ES-I3 (cell line): ENCODE results near the gene MYL12B.

ENCODE experiments used
- H3K36me3 ChIP-seq: 2 replicates; pipeline ENCODE4 v1.6.1; 2013; ENCODE audit warnings: mild to moderate bottlenecking, low read length, control low read depth, moderate library complexity; ENCODE audit not compliant: insufficient read depth
- H3K4me1 ChIP-seq: 2 replicates; pipeline ENCODE4 v1.6.1; 2013; ENCODE audit warnings: mild to moderate bottlenecking, control low read depth, low read length; ENCODE audit not compliant: insufficient read depth
- H3K9ac ChIP-seq: 2 replicates; pipeline ENCODE4 v1.6.1; 2013; ENCODE audit warnings: low read depth, mild to moderate bottlenecking, low read length, moderate library complexity
- H3K9me3 ChIP-seq: 2 replicates; pipeline ENCODE4 v1.6.1; 2013; ENCODE audit warnings: mild to moderate bottlenecking, low read length, moderate library complexity; ENCODE audit not compliant: control insufficient read depth, insufficient read depth

The MYL12B gene

GRCh38 chr18:3225588-3225987 lies 36.3 kb upstream of the MYL12B start:
- Histone ChIP-seq H3K36me3 (no peaks in the 10 kb centered on the region), H3K4me1 (no peaks in the 10 kb centered on the region), H3K9ac (no peak overlapping the region), H3K9me3 (no peaks in the 10 kb centered on the region)

DNA sequence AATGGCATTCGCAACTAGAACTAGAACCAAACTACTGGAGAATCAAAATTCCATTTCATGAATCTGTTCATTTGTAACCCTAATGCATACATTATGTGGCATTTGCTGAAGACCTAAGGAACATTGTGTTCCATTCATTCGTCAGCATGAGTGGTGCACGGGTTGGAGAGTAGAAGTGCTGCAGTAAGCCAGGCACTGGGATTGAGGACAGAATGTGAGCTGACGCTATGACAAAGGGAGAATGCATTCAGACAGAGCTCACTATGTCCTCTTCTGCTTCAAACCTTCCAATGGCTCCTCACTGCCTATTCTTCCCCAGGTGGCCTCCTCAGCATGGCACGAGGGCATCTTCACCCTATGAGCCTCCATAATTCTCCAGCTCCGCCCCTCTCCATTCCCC lies 35.9 kb upstream of the MYL12B start:
- H3K4me1 ChIP-seq, result 0 out of 2 replicates have a peak, but pooled peaks cover under 1% of the 10 kb centered on the region
- no peaks in the 10 kb centered on the region for H3K36me3 ChIP-seq
- H3K9ac ChIP-seq, result no peak overlapping the region
- H3K9me3 ChIP-seq, result no peaks in the 10 kb centered on the region

GRCh38 chr18:3230401-3231334 lies 31.3 kb upstream of the MYL12B start:
- no peak overlapping the region for H3K9ac ChIP-seq
- no peaks in the 10 kb centered on the region for H3K9me3 ChIP-seq
- H3K4me1 ChIP-seq, result 0 out of 2 replicates have a peak, but pooled peaks cover 3% of the 10 kb centered on the region
- no peaks in the 10 kb centered on the region for H3K36me3 ChIP-seq

- H3K4me1 ChIP-seq, result 0 out of 2 replicates have a peak, but pooled peaks cover 3% of the 10 kb centered on the region
- H3K9ac ChIP-seq, result no peak overlapping the region
- H3K9me3 ChIP-seq, result 0 out of 2 replicates have a peak, but pooled peaks cover 6% of the 10 kb centered on the region
- no peaks in the 10 kb centered on the region for H3K36me3 ChIP-seq
Observed at GRCh38 chr18:3233004-3233403, 28.9 kb upstream of the MYL12B start.

DNA sequence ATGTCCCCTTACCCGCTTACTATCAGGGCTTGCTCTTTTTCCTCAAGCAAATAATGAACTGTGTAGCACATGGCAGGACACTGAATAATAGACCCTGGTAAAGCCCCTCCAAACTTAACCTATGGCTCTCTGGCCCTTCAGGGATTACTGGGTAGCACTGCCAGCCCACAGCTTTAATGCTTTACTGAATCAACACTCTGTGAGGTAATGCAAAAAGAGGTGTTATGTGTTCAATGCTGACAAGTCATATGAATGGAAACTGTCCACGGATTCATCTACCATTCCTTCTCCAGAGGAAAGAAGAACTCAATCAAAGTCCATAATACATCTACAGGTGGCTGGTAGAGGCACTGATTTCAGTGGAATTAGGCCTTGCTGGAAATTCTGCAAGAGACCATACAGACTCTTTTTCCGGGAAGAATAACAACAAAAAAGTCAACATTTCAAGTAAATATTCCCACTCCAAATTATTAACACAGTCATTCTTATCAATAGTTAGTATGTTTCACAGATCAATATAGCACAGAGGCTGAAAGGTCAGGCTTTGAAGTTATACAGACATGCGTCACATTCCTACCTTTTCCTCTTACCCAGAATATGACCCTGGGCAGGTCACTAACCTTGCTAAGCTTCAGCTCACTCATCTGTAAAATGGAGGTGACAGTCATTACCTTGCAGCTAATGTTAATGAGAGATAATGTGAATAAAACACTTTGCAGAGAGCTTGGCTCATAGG lies 28.3 kb upstream of the MYL12B start:
- H3K9ac ChIP-seq, result no peak overlapping the region
- H3K36me3 ChIP-seq, result no peaks in the 10 kb centered on the region

DNA sequence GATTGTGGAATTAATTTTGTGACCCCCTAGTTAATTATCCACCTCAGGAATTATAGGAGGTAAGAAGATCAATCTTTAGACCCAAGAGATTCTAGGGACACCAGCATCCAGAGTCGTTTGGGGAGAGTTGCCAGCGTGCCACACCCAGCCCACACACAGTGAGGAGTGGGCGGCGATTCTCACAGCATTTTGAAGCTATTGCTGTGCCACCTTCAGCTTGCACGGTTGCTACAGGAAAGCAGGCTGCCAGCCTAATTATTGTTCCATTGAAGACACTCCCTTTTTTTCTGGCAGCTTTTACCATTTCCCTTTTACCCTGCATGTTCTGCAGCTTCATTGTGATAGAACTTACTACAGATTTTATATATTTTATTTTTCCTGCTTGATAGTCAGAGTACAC lies 27.5 kb upstream of the MYL12B start:
- H3K9ac ChIP-seq, result no peak overlapping the region

More for the DNA sequence above, 28.3 kb upstream of the MYL12B start:
- Histone ChIP-seq H3K9me3 (0 out of 2 replicates have a peak, but pooled peaks cover 7% of the 10 kb centered on the region), H3K4me1 (0 out of 2 replicates have a peak, but pooled peaks cover 3% of the 10 kb centered on the region)

GRCh38 chr18:3235846-3236245 lies 26.1 kb upstream of the MYL12B start:
- Histone ChIP-seq H3K4me1 (0 out of 2 replicates have a peak, but pooled peaks cover 3% of the 10 kb centered on the region), H3K9ac (no peak overlapping the region), H3K9me3 (0 out of 2 replicates have a peak, but pooled peaks cover 7% of the 10 kb centered on the region), H3K36me3 (no peaks in the 10 kb centered on the region)

More for the DNA sequence above, 27.5 kb upstream of the MYL12B start:
- Histone ChIP-seq H3K36me3 (no peaks in the 10 kb centered on the region), H3K4me1 (0 out of 2 replicates have a peak, but pooled peaks cover 3% of the 10 kb centered on the region), H3K9me3 (0 out of 2 replicates have a peak, but pooled peaks cover 7% of the 10 kb centered on the region)

DNA sequence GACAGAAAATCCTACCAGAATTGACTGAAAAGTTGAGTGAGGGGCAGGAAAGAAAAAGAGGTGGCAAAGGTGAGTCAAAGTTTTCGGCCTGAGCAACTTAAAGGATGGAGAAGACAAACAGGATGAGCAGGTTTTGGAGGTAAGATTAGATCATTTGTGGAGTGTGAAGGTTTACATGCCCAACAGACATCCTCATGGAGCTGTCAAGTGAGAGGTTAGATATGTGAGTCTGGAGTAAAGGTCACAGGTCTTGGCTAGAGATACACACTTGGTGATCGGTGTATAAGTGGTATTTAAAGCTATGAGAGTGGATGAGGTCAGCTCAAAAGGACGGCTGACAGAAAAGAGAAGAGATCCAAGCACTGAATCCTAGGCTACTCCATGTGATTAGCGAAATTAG lies 25.5 kb upstream of the MYL12B start:
- no peaks in the 10 kb centered on the region for H3K36me3 ChIP-seq
- 0 out of 2 replicates have a peak, but pooled peaks cover 8% of the 10 kb centered on the region for H3K9me3 ChIP-seq
- H3K4me1 ChIP-seq, result no peaks in the 10 kb centered on the region
- H3K9ac ChIP-seq, result no peak overlapping the region

- H3K36me3 ChIP-seq, result no peaks in the 10 kb centered on the region
- H3K4me1 ChIP-seq, result no peaks in the 10 kb centered on the region
- H3K9ac ChIP-seq, result no peak overlapping the region
- H3K9me3 ChIP-seq, result 0 out of 2 replicates have a peak, but pooled peaks cover 11% of the 10 kb centered on the region
Observed at GRCh38 chr18:3238742-3239141, 23.2 kb upstream of the MYL12B start.

DNA sequence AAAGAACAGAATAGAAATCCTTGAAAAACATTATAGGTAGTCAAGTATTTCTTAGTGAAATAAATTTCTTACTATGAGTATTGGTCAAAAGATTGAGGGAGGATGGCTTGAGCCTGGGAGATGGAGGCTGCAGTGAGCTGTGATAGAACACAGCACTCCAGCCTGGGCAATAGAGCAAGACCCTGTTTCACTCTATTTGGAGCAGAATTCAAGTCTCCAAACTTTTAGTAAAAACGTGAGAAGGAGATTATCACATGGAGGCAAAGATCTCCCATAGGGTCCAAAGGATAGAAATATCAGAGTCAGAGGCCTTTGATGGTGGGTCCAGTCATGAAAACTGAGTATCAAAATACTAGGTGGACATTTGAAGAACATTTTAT lies 16.8 kb upstream of the MYL12B start:
- H3K4me1 ChIP-seq, result 0 out of 2 replicates have a peak, but pooled peaks cover under 1% of the 10 kb centered on the region
- peaks cover 3% of the 10 kb centered on the region; the same call in 1 of the 2 replicates for H3K36me3 ChIP-seq
- peak overlapping the region; percentile 68 for H3K9ac ChIP-seq
- H3K9me3 ChIP-seq, result 0 out of 2 replicates have a peak, but pooled peaks cover 3% of the 10 kb centered on the region

- H3K4me1 ChIP-seq, result 0 out of 2 replicates have a peak, but pooled peaks cover 4% of the 10 kb centered on the region
- H3K9ac ChIP-seq, result peak overlapping the region; percentile 68
- H3K9me3 ChIP-seq, result 0 out of 2 replicates have a peak, but pooled peaks cover 3% of the 10 kb centered on the region
- H3K36me3 ChIP-seq, result peaks cover 9% of the 10 kb centered on the region
Observed at GRCh38 chr18:3245853-3246634, 15.9 kb upstream of the MYL12B start.

GRCh38 chr18:3246635-3247239 lies 15.2 kb upstream of the MYL12B start:
- peak overlapping the region; percentile 68 for H3K9ac ChIP-seq
- H3K4me1 ChIP-seq, result peaks cover 8% of the 10 kb centered on the region; the same call in 1 of the 2 replicates
- peaks cover 9% of the 10 kb centered on the region for H3K36me3 ChIP-seq
- no peaks in the 10 kb centered on the region for H3K9me3 ChIP-seq
